Ascending aorta (tissue), 2 donors: Measurements from ENCODE around the gene HSPA2. TPM values are rescaled to one million over a fixed set of nuclear protein-coding genes. Genes with fewer than 3 reads are reported as not detected.
"Not testable (repeated sequence)": the region's sequence is repeated elsewhere in the genome, so short reads cannot be mapped to it uniquely, and the experiment has no call there.

Source experiments
- DNase-seq, 2 donors: peaks; one replicate each; pipeline ENCODE4 v3.0.0-alpha.2; 2019; ENCODE audit warnings: low spot score in 2 of 2
- H3K27ac ChIP-seq, 2 donors: fragments of 200-600 bp; sonication (generic); one replicate each; pipeline ENCODE4 v1.5.1; 2016 to 2017; ENCODE audit warnings: mild to moderate bottlenecking in 1 of 2
- H3K27me3 ChIP-seq: fragments of 200-600 bp; sonication (generic); one replicate; pipeline ENCODE4 v1.5.1; 2017
- H3K36me3 ChIP-seq, 2 donors: fragments of 200-600 bp; sonication (generic); one replicate each; pipeline ENCODE4 v1.5.1; 2016
- H3K4me1 ChIP-seq, 2 donors: fragments of 200-600 bp; sonication (generic); one replicate each; pipeline ENCODE4 v1.5.1; 2016 to 2017; ENCODE audit warnings: mild to moderate bottlenecking in 1 of 2
- H3K4me3 ChIP-seq, 2 donors: fragments of 200-600 bp; sonication (generic); one replicate each; pipeline ENCODE4 v1.5.1; 2016 to 2017; ENCODE audit warnings: mild to moderate bottlenecking in 1 of 2
- H3K9me3 ChIP-seq, 2 donors: fragments of 200-600 bp; sonication (generic); one replicate each; pipeline ENCODE4 v1.5.1; 2016
- intact Hi-C: fragments of 100-400 bp; cut with DNase I; formaldehyde crosslinking; loops from one replicate; pipeline ENCODE4 v1.15.1; 2023
- total RNA-seq: library from RNA; depleted of rRNA; stranded (reverse); fragments of >200 nt; gene quantifications from one replicate; pipeline ENCODE4 v1.1.0, GENCODE V29; 2016
- TF ChIP-seq, protein P1 (sequence below), 3 experiments: fragments of 200-600 bp in 2 of 3; fragments of 450-650 bp in 1 of 3; sonication (generic) in 2 of 3; IDR thresholded peaks; one replicate each; pipeline ENCODE4 v1.5.1; 2016 to 2019; ENCODE audit warnings: antibody characterized with exemption in 3 of 3, mild to moderate bottlenecking in 1 of 3, moderate library complexity in 1 of 3

The HSPA2 gene
- total RNA-seq, 1 donor from 2014 or later: 22.9 TPM

GRCh38 chr14:64569138-64569631 is 28.6 kb downstream of the HSPA2 start:
- intact Hi-C loops: loop anchor here (1.0 kb wide), 1 partner anchor 29 kb away; the partner anchor contains the start of gene HSPA2
- Histone ChIP-seq H3K36me3 (no peaks in the 10 kb centered on the region), H3K27me3 (no peaks in the 10 kb centered on the region), H3K27ac (peak overlapping the region; percentile 71 to 72), H3K9me3 (no peaks in the 10 kb centered on the region), H3K4me1 (peaks cover 6 to 38% of the 10 kb centered on the region in 2 donors), H3K4me3 (peak overlapping the region in 1 of 2 donors; percentile 6)
- peak; percentile 12 to 86 for DNase-seq
- TF ChIP-seq, protein P1, sequence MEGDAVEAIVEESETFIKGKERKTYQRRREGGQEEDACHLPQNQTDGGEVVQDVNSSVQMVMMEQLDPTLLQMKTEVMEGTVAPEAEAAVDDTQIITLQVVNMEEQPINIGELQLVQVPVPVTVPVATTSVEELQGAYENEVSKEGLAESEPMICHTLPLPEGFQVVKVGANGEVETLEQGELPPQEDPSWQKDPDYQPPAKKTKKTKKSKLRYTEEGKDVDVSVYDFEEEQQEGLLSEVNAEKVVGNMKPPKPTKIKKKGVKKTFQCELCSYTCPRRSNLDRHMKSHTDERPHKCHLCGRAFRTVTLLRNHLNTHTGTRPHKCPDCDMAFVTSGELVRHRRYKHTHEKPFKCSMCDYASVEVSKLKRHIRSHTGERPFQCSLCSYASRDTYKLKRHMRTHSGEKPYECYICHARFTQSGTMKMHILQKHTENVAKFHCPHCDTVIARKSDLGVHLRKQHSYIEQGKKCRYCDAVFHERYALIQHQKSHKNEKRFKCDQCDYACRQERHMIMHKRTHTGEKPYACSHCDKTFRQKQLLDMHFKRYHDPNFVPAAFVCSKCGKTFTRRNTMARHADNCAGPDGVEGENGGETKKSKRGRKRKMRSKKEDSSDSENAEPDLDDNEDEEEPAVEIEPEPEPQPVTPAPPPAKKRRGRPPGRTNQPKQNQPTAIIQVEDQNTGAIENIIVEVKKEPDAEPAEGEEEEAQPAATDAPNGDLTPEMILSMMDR (IDR thresholded peaks at IDR 0.05): no peak

- H3K27me3 ChIP-seq, H3K36me3 ChIP-seq, DNase-seq, H3K9me3 ChIP-seq: not testable (repeated sequence)
- H3K27ac ChIP-seq: peak overlapping the region; percentile 71 to 72
- intact Hi-C loops: loop anchor here (1.0 kb wide), 1 partner anchor 29 kb away; the partner anchor contains the start of gene HSPA2
- H3K4me3 ChIP-seq: peak overlapping the region in 1 of 2 donors; percentile 6
- peaks cover 6 to 38% of the 10 kb centered on the region in 2 donors for H3K4me1 ChIP-seq
These were observed 29.1 kb downstream of the HSPA2 start for GRCh38 chr14:64569646-64570045.

DNA sequence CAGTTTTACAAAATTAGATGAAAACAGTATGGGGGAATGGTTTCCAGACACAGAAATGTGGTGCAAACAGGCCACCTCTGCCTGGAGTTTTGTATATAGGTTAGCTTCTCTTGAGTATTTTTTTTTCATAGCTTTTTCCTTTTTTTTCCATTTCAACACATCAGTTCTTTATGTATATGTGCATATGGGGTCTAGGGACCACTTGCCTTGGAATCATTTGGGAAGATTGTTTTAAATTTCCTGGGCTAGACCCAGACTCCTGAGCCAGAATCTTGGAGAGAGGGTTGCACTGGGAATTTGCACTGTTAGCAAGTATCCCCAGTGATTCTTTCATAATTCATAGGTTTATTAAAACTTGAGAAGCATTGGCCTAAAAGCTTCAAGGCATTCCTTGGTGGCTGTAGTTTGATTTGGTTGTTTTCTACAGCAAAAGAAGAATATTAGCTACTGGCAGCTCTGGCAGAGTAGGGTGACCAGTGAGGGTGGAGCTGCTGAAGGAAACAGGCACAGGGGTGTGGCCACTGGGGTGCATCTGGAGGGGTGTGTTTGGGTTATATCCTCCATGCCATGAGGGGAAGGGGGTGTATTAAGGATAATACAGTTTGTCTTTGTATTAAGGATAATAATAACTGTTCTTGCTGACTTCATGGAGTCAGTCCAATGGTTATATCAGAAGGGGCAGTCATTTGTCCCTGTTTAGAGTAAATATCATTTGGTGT is 32.0 kb downstream of the HSPA2 start:
- Histone ChIP-seq H3K9me3 (no peaks in the 10 kb centered on the region), H3K27ac (peak overlapping the region in 1 of 2 donors; percentile 9), H3K4me1 (peaks cover 3 to 23% of the 10 kb centered on the region in 2 donors), H3K36me3 (no peaks in the 10 kb centered on the region), H3K4me3 (no peak overlapping the region), H3K27me3 (no peaks in the 10 kb centered on the region)
- intact Hi-C loops: no loop called here
- TF ChIP-seq, protein P1 (IDR thresholded peaks at IDR 0.05): no peak
- no peak for DNase-seq

DNA sequence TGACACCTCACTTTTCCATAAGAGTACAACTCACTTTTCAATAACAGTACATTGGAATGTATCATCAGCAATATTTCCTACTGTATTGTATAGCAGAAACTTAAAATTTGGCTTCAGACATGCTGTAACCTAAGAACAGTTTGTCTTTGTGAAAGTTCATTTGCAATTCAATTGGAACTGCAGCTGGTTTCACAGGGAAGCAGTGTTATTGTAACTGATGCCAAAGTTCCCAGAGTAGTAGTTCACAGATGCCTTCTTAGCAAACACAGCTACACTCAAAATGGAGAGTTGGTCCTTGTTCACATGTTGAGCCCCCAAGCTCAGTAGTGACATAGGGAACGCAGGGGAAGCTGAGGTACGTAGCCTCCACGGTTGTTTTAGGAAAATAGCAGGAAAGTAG is 32.6 kb downstream of the HSPA2 start:
- TF ChIP-seq, protein P1 (IDR thresholded peaks at IDR 0.05): no peak
- Histone ChIP-seq H3K9me3 (no peaks in the 10 kb centered on the region), H3K27me3 (no peaks in the 10 kb centered on the region), H3K27ac (peak overlapping the region in 1 of 2 donors; percentile 9), H3K4me3 (no peak overlapping the region), H3K4me1 (peaks cover 3 to 20% of the 10 kb centered on the region in 2 donors), H3K36me3 (no peaks in the 10 kb centered on the region)
- DNase-seq: no peak
- intact Hi-C loops: no loop called here

DNA sequence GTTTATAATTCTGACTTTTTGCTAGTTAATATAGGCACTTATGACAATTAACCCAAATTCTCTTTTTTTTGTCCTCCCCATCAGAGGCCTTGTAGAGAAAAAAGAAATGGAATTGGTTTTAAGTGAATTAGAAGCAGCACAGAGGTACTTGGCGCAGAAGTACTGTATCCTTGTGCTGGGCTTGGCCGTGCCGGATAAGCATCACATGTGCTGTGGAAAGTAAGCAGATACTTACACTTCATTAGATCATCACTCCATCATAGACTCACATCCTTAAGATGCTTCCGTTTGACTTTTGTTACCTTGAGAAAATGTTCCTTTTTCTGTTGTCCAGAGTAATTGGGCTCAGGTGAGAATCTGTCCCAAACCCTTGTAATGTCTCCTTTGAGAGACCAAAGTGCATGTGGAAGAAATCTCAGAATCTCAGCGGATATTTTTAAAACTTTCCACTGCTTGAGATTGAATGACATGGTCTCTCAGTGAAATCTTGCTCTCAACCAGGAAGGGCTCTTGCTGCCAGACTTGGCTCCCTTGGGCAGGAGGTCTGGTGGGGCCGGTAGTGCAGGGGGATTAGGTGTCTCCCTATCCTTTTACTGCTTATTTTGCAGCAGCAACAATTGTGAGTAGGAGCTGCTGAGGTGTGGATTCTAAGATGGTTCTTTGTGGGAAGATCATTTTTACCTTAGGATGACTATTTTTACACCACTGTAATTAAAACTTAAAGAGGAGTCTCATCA is 34.0 kb downstream of the HSPA2 start:
- DNase-seq: no peak
- Histone ChIP-seq H3K4me3 (no peak overlapping the region), H3K4me1 (peaks cover 3 to 11% of the 10 kb centered on the region in 2 donors), H3K27me3 (no peaks in the 10 kb centered on the region), H3K27ac (no peak overlapping the region), H3K9me3 (no peaks in the 10 kb centered on the region), H3K36me3 (no peaks in the 10 kb centered on the region)
- intact Hi-C loops: no loop called here
- TF ChIP-seq, protein P1 (IDR thresholded peaks at IDR 0.05): no peak

DNA sequence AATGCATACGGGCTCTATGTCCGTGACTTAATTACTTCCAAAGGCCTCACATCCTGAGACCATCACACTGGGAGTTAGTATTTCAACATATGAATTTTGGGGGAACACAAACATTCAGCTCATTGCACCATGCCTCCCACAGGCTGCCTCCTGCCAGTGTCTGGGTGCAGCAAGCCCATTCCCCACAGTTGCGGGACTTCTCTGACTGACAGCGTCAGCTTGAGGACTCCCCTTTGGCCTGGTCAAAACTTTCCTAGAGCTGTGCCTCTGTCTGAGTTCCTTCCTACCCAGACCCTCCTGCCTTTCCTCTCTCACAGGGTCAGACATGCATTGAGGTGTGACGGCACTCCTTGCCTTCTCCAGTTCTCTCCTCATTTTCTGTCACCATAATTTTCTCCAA is 36.7 kb downstream of the HSPA2 start:
- no peak overlapping the region for H3K27ac ChIP-seq
- no peaks in the 10 kb centered on the region for H3K27me3 ChIP-seq
- peaks cover 3 to 5% of the 10 kb centered on the region in 2 donors for H3K4me1 ChIP-seq
- H3K4me3 ChIP-seq: no peak overlapping the region
- intact Hi-C loops: no loop called here
- H3K9me3 ChIP-seq: no peaks in the 10 kb centered on the region
- no peak for DNase-seq
- H3K36me3 ChIP-seq: no peaks in the 10 kb centered on the region
- TF ChIP-seq, protein P1 (IDR thresholded peaks at IDR 0.05): no peak
